Nephron (organoid): ENCODE data around the gene COL6A1.
"Not testable (repeated sequence)": the region's sequence is repeated elsewhere in the genome, so short reads cannot be mapped to it uniquely, and the experiment has no call there.

Source experiments
- H3K27ac Mint-ChIP-seq, 3 experiments: 2 replicates each; pipeline ENCODE4 v1.8.0; 2020; ENCODE audit warnings: mixed read lengths in 3 of 3, mild to moderate bottlenecking in 2 of 3, moderate library complexity in 1 of 3
- H3K27me3 Mint-ChIP-seq: 2 replicates; pipeline ENCODE4 v1.8.0; 2021; ENCODE audit warnings: low read depth, mild to moderate bottlenecking, moderate library complexity, mixed read lengths
- H3K36me3 Mint-ChIP-seq: 2 replicates; pipeline ENCODE4 v1.8.0; 2020; ENCODE audit warnings: low read depth, mixed read lengths
- H3K4me1 Mint-ChIP-seq: 2 replicates; pipeline ENCODE4 v1.8.0; 2020; ENCODE audit warnings: mixed read lengths
- H3K4me3 Mint-ChIP-seq, 3 experiments: 2 replicates each; pipeline ENCODE4 v1.8.0; 2020; ENCODE audit warnings: mild to moderate bottlenecking in 3 of 3, mixed read lengths in 3 of 3, moderate library complexity in 2 of 3
- H3K9me3 Mint-ChIP-seq: 2 replicates; pipeline ENCODE4 v1.8.0; 2020; ENCODE audit warnings: mixed read lengths
- TF ChIP-seq, protein P1 (sequence below), 3 experiments: fragments of 200-600 bp; sonication (generic); IDR thresholded peaks; one replicate each; pipeline ENCODE4 v1.5.0; 2021; ENCODE audit warnings: antibody characterized with exemption in 3 of 3; ENCODE audit not compliant: unreplicated experiment in 3 of 3

Gene COL6A1

DNA sequence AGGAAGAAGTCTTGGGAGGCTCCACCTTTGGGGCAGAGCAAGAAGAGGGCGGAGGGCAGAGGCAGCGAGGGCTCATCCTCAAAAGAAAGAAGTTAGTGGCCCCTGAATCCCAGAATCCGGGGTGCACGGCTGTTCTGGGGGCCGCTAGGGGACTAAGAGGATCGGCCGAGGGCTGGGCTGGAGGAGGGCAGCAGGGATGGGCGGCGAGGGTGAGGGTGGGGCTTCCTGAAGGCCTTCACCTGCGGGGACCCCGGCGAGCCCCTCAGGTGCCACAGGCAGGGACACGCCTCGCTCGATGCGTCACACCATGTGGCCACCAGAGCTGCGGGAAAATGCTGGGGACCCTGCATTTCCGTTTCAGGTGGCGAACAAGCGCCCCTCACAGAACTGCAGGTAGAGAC is 23.9 kb downstream of the COL6A1 start:
- TF ChIP-seq, protein P1, sequence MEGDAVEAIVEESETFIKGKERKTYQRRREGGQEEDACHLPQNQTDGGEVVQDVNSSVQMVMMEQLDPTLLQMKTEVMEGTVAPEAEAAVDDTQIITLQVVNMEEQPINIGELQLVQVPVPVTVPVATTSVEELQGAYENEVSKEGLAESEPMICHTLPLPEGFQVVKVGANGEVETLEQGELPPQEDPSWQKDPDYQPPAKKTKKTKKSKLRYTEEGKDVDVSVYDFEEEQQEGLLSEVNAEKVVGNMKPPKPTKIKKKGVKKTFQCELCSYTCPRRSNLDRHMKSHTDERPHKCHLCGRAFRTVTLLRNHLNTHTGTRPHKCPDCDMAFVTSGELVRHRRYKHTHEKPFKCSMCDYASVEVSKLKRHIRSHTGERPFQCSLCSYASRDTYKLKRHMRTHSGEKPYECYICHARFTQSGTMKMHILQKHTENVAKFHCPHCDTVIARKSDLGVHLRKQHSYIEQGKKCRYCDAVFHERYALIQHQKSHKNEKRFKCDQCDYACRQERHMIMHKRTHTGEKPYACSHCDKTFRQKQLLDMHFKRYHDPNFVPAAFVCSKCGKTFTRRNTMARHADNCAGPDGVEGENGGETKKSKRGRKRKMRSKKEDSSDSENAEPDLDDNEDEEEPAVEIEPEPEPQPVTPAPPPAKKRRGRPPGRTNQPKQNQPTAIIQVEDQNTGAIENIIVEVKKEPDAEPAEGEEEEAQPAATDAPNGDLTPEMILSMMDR (IDR thresholded peaks at IDR 0.05; ENCODE audit: unreplicated experiment in 3 of 3) = no peak
- no peak overlapping the region for H3K4me3 Mint-ChIP-seq
- H3K27me3 Mint-ChIP-seq = peaks cover 5% of the 10 kb centered on the region
- no peak overlapping the region for H3K27ac Mint-ChIP-seq
- H3K36me3 Mint-ChIP-seq = peaks cover 14% of the 10 kb centered on the region
- H3K9me3 Mint-ChIP-seq = peaks cover 9% of the 10 kb centered on the region
- H3K4me1 Mint-ChIP-seq = peaks cover 6% of the 10 kb centered on the region

DNA sequence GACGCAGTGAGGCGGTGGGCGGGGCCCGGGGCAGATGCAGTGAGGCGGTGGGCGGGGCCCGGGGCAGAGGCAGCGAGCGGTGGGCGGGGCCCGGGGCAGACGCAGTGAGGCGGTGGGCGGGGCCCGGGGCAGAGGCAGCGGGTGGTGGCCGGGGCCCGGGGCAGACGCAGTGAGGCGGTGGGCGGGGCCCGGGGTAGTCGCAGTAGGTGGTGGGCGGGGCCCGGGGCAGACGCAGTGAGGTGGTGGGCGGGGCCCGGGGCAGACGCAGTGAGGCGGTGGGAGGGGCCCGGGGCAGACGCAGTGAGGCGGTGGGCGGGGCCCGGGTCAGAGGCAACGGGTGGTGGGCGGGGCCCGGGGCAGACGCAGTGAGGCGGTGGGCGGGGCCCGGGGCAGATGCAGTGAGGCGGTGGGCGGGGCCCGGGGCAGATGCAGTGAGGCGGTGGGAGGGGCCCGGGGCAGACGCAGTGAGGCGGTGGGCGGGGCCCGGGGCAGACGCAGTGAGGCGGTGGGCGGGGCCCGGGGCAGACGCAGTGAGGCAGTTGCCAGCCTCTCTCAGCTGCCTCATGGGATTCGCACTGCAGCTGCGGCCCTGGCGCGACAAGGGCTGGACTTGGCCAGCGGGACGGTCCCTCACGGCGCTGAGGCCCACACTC is 24.4 kb downstream of the COL6A1 start:
- H3K4me3 Mint-ChIP-seq, H3K27me3 Mint-ChIP-seq, H3K4me1 Mint-ChIP-seq, H3K27ac Mint-ChIP-seq, H3K9me3 Mint-ChIP-seq: not testable (repeated sequence)
- peaks cover 14% of the 10 kb centered on the region for H3K36me3 Mint-ChIP-seq

DNA sequence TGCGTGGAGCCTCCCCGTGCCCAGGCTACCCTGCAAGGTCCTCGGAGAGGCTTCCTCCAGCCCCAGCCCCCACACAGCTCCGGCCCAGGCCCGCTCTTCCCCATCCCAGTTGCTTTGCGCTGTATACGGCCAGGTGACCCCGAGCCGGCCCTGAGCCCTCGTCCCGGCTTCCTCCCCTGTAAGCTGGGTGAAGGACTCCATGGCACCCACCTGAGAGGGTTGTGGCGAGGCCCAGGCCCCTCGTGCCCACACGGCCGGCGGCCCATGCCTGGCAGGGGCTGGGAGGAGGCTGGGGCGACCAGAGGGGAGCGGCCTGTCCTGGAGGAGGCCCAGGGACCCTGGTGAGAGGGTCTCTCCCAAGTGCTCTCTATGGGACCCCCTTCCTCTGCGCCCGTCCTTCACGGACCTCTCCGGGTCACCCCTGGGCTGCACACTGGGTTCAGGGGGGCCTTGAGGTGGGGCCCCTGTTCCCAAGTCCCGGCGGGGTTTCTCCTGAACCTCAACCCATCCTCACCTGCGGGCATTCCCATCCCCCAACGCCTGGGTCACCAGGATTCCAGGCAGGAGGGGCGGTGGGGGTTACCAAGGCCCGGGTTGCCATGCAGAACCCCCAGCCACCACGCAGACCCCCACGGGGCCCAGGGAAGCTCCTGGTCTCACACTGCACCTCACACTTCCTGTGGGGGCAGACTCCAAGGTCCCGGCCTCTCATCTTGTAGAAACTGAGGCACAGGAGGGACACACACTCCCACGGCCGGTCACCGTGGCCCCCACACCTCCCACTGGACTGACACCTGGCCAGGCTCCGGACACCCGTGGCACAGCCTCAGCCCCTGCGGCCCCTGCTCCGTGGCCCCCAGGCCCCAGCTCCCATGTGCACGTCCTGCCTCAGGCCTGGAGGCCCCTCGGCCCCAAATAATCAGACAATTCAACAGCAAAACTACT is 25.2 kb downstream of the COL6A1 start:
- TF ChIP-seq, protein P1 (IDR thresholded peaks at IDR 0.05; ENCODE audit: unreplicated experiment in 3 of 3) = no peak
- peaks cover 14% of the 10 kb centered on the region for H3K36me3 Mint-ChIP-seq
- H3K27me3 Mint-ChIP-seq = peaks cover 10% of the 10 kb centered on the region
- peaks cover 9% of the 10 kb centered on the region for H3K9me3 Mint-ChIP-seq
- H3K4me3 Mint-ChIP-seq = no peak overlapping the region
- peaks cover 6% of the 10 kb centered on the region for H3K4me1 Mint-ChIP-seq
- no peak overlapping the region for H3K27ac Mint-ChIP-seq

DNA sequence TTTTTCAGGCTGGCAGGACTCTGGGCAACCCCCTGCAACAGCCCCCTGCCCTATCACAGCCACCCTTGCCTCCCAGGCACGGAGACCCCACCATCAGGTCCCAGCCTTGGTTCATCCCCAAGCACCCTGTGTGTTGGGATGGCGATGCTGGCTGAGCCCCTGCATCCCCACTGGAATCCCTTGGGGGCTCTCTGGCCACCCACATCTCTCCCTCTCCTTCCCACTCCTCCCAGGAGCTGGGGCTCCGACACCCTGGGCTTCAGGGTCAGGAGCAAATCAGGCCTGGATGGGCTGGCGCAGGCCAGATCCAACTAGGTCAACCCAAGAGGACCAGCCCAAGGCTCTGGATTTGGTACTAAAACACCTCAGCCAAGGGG is 25.9 kb downstream of the COL6A1 start:
- TF ChIP-seq, protein P1 (IDR thresholded peaks at IDR 0.05; ENCODE audit: unreplicated experiment in 3 of 3) = no peak
- H3K27ac Mint-ChIP-seq = no peak overlapping the region
- H3K4me1 Mint-ChIP-seq = peaks cover 6% of the 10 kb centered on the region
- no peak overlapping the region for H3K4me3 Mint-ChIP-seq
- H3K9me3 Mint-ChIP-seq = peaks cover 9% of the 10 kb centered on the region
- H3K36me3 Mint-ChIP-seq = peaks cover 14% of the 10 kb centered on the region
- peaks cover 11% of the 10 kb centered on the region for H3K27me3 Mint-ChIP-seq

DNA sequence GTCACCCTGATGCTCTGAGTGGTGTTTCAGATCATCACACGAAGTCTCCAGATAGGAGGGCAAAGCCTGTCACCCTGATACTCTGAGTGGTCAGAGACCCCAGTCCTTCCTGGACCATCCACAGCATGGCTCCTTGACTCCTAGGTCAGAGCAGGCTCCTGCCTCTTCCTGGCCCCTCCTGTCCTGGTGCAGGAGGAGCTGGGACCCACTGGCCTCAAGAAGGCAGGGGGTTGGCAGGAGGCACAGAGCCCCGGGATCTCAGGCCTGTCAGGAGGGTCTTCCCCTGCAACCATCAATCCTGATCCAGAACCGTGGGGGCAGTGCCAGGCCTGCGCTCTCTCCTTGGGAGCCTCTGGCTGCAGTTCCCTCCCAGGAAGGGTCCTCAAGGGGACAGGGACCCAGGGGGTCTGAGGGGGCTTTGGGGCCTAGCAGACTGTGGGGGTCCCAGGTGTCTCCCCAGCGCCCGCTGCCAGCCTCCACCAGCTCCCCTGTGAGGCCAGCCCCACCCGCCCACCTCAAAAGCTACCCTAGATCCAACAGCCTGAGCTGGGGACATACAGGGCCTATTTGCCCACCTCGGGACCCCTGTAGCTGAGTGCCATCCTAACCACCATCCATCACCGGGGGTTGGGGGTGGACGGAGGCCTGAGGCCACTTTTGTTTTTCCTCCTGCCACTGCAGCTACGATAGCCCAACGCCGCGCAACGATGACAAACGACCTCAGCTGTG is 27.5 kb downstream of the COL6A1 start:
- peak overlapping the region; percentile 33 to 85 (median 84) for H3K27ac Mint-ChIP-seq
- peaks cover 6% of the 10 kb centered on the region for H3K4me1 Mint-ChIP-seq
- H3K36me3 Mint-ChIP-seq = peaks cover 14% of the 10 kb centered on the region
- H3K4me3 Mint-ChIP-seq = peak overlapping the region in 1 of 3 experiments; percentile 1
- H3K27me3 Mint-ChIP-seq = peaks cover 11% of the 10 kb centered on the region
- peaks cover 9% of the 10 kb centered on the region for H3K9me3 Mint-ChIP-seq
- TF ChIP-seq, protein P1 (IDR thresholded peaks at IDR 0.05; ENCODE audit: unreplicated experiment in 3 of 3) = no peak
